Measurements from ENCODE around the gene DCBLD1. TPM values are rescaled to one million over a fixed set of nuclear protein-coding genes. Genes with fewer than 3 reads are reported as not detected.
"Not testable (repeated sequence)": the region's sequence is repeated elsewhere in the genome, so short reads cannot be mapped to it uniquely, and the experiment has no call there.

Gene DCBLD1
- 10 to 100 TPM; 13.5 to 25.9 (median 21.2) TPM for total RNA-seq

DNA sequence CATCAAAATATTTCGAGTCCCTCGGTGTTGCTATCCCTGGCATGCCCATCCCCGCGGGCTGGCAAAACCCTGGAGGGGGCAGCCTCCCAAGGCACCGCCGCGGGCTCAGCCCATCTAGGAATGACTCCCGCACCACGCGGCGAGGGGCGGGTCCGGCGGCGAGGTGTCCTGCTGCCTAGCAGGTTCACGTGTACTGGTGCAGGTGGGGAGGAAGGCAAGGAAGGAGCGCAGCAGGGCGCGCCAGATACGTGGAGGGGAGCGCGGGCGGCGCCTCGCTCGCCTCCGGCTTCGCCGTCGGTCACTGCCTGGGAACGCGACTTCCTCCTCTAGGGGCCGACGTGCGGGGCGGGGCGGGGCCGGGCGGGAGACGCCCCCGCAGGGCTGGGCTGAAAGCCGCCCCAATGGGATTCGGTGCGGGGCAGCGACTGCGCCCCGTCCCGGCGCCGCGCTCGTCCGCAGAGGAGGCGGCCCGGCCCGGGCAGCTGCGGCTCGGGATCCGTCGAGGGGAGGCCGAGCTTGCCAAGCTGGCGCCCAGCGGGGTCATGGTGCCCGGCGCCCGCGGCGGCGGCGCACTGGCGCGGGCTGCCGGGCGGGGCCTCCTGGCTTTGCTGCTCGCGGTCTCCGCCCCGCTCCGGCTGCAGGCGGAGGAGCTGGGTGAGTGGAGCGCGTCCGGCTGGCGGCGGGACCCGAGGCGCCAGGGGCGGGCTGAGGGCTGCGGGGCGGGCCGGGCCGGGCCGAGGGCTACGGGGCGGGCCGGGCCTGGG lies at the start of gene DCBLD1:
DCBLD1 (plus strand) TSS at position 435 of the 764 bp plus-strand sequence; CDS start at position 543, 108 bp downstream.
- peak; percentile 84 to 87 for DNase-seq
- intact Hi-C loops (cut with DNase I) = loop anchor here (10.0 kb wide), 1 partner anchor 72 kb away; no protein-coding TSS in a partner anchor
- 0 to 1% methylated on average over 4 to 13 of the region's 96 CpGs for WGBS, 2 donors

DNA sequence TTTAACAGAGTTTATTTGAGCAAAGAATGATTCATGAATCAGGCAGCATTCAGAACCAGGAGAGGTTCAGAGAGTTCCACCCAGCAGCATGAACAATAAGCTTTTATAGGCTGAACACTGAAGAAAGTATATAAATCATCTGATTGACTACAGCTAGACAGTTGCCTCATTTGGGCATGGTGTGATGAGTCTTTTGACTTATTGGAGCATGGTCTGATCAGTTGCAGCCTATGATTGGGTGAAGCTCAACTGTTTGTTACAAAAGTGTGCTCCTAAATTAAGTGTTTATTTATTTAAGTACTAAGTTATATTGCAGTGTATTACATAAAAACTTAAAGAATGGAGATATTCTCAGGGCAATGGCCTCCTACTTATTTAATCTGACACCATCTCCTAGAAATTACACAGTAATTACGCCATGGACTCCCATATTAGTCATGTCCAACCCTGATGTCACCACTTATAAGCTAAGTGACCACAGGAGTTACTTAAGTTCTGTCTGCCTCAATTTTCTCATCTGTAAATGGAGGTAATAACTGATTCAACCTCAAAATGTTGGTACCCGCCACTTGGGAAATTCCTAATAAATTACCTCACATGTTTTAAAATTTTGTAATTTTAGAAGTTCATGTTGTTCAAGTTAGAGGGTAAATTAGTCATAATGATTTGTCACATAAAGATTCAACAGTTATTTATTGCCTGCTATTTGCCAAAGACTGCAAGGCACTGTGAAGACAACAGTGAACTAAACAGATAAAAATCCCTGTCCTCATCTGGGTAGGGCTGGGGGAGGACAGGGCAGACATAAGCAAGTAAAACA lies 41.6 kb upstream of the DCBLD1 start:
- Histone ChIP-seq H3K4me3 (replicated peaks in 1 of 3) (no peak overlapping the region), H3K27ac (no peak overlapping the region), H3K27me3 (no peaks in the 10 kb centered on the region), H3K9me3 (no peaks in the 10 kb centered on the region), H3K4me1 (no peaks in the 10 kb centered on the region), H3K36me3 (no peaks in the 10 kb centered on the region)
- no peak for TF ChIP-seq POLR2A (IDR thresholded peaks at IDR 0.05)
- TF ChIP-seq, protein P1, sequence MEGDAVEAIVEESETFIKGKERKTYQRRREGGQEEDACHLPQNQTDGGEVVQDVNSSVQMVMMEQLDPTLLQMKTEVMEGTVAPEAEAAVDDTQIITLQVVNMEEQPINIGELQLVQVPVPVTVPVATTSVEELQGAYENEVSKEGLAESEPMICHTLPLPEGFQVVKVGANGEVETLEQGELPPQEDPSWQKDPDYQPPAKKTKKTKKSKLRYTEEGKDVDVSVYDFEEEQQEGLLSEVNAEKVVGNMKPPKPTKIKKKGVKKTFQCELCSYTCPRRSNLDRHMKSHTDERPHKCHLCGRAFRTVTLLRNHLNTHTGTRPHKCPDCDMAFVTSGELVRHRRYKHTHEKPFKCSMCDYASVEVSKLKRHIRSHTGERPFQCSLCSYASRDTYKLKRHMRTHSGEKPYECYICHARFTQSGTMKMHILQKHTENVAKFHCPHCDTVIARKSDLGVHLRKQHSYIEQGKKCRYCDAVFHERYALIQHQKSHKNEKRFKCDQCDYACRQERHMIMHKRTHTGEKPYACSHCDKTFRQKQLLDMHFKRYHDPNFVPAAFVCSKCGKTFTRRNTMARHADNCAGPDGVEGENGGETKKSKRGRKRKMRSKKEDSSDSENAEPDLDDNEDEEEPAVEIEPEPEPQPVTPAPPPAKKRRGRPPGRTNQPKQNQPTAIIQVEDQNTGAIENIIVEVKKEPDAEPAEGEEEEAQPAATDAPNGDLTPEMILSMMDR (IDR thresholded peaks at IDR 0.05) = no peak
- 84 to 85% methylated on average over 2 of the region's 2 CpGs for WGBS, 2 donors
- intact Hi-C loops (cut with DNase I) = no loop called here
- DNase-seq = no peak

More for the DNA sequence above, at the start of gene DCBLD1:
- Histone ChIP-seq H3K4me3 (replicated peaks in 1 of 3) (peak within 1 kb of the TSS; percentile 66 to 83 (median 80)), H3K9me3 (no peaks in the 10 kb centered on the region), H3K4me1 (peaks cover 7 to 17% of the 10 kb centered on the region in 2 donors), H3K27ac (peak within 1 kb of the TSS; percentile 75 to 91 (median 90)), H3K36me3 (no peaks in the 10 kb centered on the region), H3K27me3 (no peaks in the 10 kb centered on the region)
- TF ChIP-seq, protein P1 (IDR thresholded peaks at IDR 0.05) = peak in 2 of 6 experiments; percentile 8 to 15
- peak in 1 of 2 donors; percentile 68 for TF ChIP-seq POLR2A (IDR thresholded peaks at IDR 0.05)

DNA sequence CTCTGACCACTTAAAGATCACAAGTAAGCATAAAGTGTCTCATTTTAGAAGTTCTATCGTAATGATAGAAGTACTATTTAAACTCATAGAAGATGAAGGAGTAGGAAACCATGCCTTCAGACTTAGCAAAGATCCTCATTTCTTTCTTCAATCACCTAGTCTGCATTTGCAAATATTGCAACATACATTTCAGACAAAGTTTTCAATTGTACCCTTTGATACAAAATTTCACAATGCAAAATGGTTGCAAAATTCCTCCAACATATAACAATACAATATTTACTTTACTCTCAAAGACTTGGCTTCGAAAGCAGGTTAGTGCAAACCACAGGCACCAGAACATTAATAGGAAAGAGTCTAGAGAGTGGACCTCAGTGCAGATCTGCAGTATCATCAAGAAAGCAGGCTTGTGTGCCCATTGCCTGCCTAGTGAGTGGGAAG lies 40.6 kb upstream of the DCBLD1 start:
- no peaks in the 10 kb centered on the region for H3K4me1 ChIP-seq
- 73 to 76% methylated on average over 2 of the region's 2 CpGs for WGBS, 2 donors
- H3K9me3 ChIP-seq = no peaks in the 10 kb centered on the region
- H3K27ac ChIP-seq = no peak overlapping the region
- no peaks in the 10 kb centered on the region for H3K27me3 ChIP-seq
- intact Hi-C loops (cut with DNase I) = no loop called here
- TF ChIP-seq POLR2A (IDR thresholded peaks at IDR 0.05) = no peak
- TF ChIP-seq, protein P1 (IDR thresholded peaks at IDR 0.05) = no peak
- H3K4me3 ChIP-seq (replicated peaks in 1 of 3) = no peak overlapping the region
- no peak for DNase-seq
- H3K36me3 ChIP-seq = no peaks in the 10 kb centered on the region

DNA sequence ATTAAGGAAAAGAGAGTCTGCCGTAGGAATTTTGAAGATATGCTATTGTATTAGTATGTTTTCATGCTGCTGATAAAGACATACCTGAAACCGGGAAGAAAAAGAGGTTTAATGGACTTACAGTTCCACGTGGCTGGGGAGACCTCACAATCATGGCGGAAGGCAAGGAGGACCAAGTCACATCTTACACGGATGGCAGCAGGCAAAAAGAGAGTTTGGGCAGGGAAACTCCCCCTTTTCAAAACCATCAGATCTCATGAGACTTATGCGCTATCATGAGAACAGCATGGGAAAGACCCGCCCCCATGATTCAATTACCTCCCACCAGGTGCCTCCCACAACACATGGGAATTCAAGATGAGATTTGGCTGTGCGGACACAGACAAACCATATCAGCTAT lies 40.2 kb upstream of the DCBLD1 start:
- H3K4me3 ChIP-seq (replicated peaks in 1 of 3); H3K27ac ChIP-seq: not testable (repeated sequence)

DNA sequence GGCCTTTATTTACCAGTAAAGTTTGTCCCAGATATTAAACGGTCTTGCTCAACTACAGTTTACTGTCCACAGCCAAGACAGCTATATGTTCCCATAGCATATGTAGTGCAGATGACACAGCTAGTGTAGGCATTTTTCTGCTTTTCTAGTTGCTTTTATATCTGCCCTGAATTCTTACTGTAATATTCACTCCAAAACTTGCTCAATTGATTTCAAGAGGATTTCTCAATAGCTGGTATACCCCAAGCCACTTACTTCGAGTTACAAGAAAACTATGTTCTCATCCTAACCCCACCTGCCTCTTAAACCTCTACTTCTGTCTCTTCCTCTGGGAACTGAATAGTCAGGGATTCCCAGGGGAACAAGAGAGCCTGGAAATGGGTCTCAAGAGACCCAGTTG lies 37.9 kb upstream of the DCBLD1 start:
- no peak overlapping the region for H3K4me3 ChIP-seq (replicated peaks in 1 of 3)
- no peaks in the 10 kb centered on the region for H3K9me3 ChIP-seq
- WGBS, 2 donors = 59 to 69% methylated on average over 2 of the region's 2 CpGs
- H3K4me1 ChIP-seq = no peaks in the 10 kb centered on the region
- no peaks in the 10 kb centered on the region for H3K36me3 ChIP-seq
- intact Hi-C loops (cut with DNase I) = no loop called here
- no peak overlapping the region for H3K27ac ChIP-seq
- DNase-seq = no peak
- TF ChIP-seq, protein P1 (IDR thresholded peaks at IDR 0.05) = no peak
- TF ChIP-seq POLR2A (IDR thresholded peaks at IDR 0.05) = no peak
- no peaks in the 10 kb centered on the region for H3K27me3 ChIP-seq

More for the DNA sequence above, 40.2 kb upstream of the DCBLD1 start:
- H3K27me3 ChIP-seq; H3K36me3 ChIP-seq; H3K9me3 ChIP-seq; intact Hi-C loops (cut with DNase I); H3K4me1 ChIP-seq; DNase-seq: not testable (repeated sequence)
- WGBS, 2 donors = 91 to 92% methylated on average over 8 of the region's 8 CpGs

Measured in thyroid gland (tissue), 4 donors.